ENCODE results near the gene ADAMTSL2. TPM values are rescaled to one million over a fixed set of nuclear protein-coding genes. Genes with fewer than 3 reads are reported as not detected.

Gene ADAMTSL2
- total RNA-seq, 1 donor from 2014 or later = 0.54 TPM

- H3K4me3 ChIP-seq (ENCODE audit: low read depth, low read length) = no peak overlapping the region
- DNase-seq (ENCODE audit: low read depth) = no peak
- TF ChIP-seq CTCF (IDR thresholded peaks at IDR 0.05; ENCODE audit: insufficient read depth, low read length, poor library complexity, severe bottlenecking) = no peak
- no peaks in the 10 kb centered on the region for H3K36me3 ChIP-seq (ENCODE audit: control insufficient read depth, insufficient read depth, low read length)
- peaks cover 39% of the 10 kb centered on the region for H3K27me3 ChIP-seq (ENCODE audit: control insufficient read depth, insufficient read depth, low read length)
These were observed 79.6 kb downstream of the ADAMTSL2 start for GRCh38 chr9:133614056-133614455.

GRCh38 chr9:133614678-133615077 is 80.2 kb downstream of the ADAMTSL2 start:
- Histone ChIP-seq H3K36me3 (ENCODE audit: control insufficient read depth, insufficient read depth, low read length) (no peaks in the 10 kb centered on the region), H3K27me3 (ENCODE audit: control insufficient read depth, insufficient read depth, low read length) (peaks cover 37% of the 10 kb centered on the region), H3K4me3 (ENCODE audit: low read depth, low read length) (no peak overlapping the region)
- TF ChIP-seq CTCF (IDR thresholded peaks at IDR 0.05; ENCODE audit: insufficient read depth, low read length, poor library complexity, severe bottlenecking) = no peak
- no peak for DNase-seq (ENCODE audit: low read depth)

GRCh38 chr9:133615186-133615585 is 80.7 kb downstream of the ADAMTSL2 start:
- Histone ChIP-seq H3K4me3 (ENCODE audit: low read depth, low read length) (no peak overlapping the region), H3K36me3 (ENCODE audit: control insufficient read depth, insufficient read depth, low read length) (no peaks in the 10 kb centered on the region), H3K27me3 (ENCODE audit: control insufficient read depth, insufficient read depth, low read length) (peaks cover 39% of the 10 kb centered on the region)
- no peak for TF ChIP-seq CTCF (IDR thresholded peaks at IDR 0.05; ENCODE audit: insufficient read depth, low read length, poor library complexity, severe bottlenecking)
- no peak for DNase-seq (ENCODE audit: low read depth)

- no peak overlapping the region for H3K4me3 ChIP-seq (ENCODE audit: low read depth, low read length)
These were observed 81.2 kb downstream of the ADAMTSL2 start for GRCh38 chr9:133615606-133616188.

GRCh38 chr9:133616643-133617405 is 82.3 kb downstream of the ADAMTSL2 start:
- H3K4me3 ChIP-seq (ENCODE audit: low read depth, low read length) = no peak overlapping the region
- H3K36me3 ChIP-seq (ENCODE audit: control insufficient read depth, insufficient read depth, low read length) = no peaks in the 10 kb centered on the region
- peaks cover 40% of the 10 kb centered on the region for H3K27me3 ChIP-seq (ENCODE audit: control insufficient read depth, insufficient read depth, low read length)
- DNase-seq (ENCODE audit: low read depth) = no peak
- no peak for TF ChIP-seq CTCF (IDR thresholded peaks at IDR 0.05; ENCODE audit: insufficient read depth, low read length, poor library complexity, severe bottlenecking)

More at GRCh38 chr9:133615606-133616188, 81.2 kb downstream of the ADAMTSL2 start:
- no peaks in the 10 kb centered on the region for H3K36me3 ChIP-seq (ENCODE audit: control insufficient read depth, insufficient read depth, low read length)
- no peak for TF ChIP-seq CTCF (IDR thresholded peaks at IDR 0.05; ENCODE audit: insufficient read depth, low read length, poor library complexity, severe bottlenecking)
- no peak for DNase-seq (ENCODE audit: low read depth)
- H3K27me3 ChIP-seq (ENCODE audit: control insufficient read depth, insufficient read depth, low read length) = peaks cover 40% of the 10 kb centered on the region

Data from kidney epithelial cell (primary cell).